ENCODE data around the gene GRID2. TPM values are rescaled to one million over a fixed set of nuclear protein-coding genes. Genes with fewer than 3 reads are reported as not detected.

Gene GRID2
- total and polyA plus RNA-seq, 2 donors (not counting 1 experiment from before 2014, with no cell fraction given), result under 0.01 to 0.02 TPM

DNA sequence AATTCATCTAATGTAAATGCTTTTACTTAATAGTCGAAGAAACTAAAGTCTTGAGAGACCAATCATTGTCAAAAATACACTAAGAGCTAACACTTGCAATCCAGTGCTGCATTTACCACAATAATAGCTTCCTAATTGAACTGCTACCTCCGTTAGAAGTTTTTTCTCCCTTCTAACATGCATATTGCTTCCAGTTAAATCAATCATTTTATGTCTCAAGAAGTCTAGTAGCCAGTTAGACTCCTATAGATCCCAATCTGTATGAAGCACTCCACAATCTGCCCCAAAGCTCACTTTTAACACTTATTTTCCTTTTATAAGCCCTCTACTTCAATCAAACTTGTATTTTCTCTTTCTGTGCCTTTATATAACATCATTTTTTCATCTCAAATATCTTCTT is 41.4 kb upstream of the GRID2 start:
- Histone ChIP-seq H3K4me1 (ENCODE audit: control insufficient read depth, extremely low read depth, insufficient read depth, low read length) (no peaks in the 10 kb centered on the region), H3K9me3 (ENCODE audit: control insufficient read depth, insufficient read depth, low read depth, low read length) (no peaks in the 10 kb centered on the region), H3K27ac (ENCODE audit: insufficient read depth, low read length) (no peak overlapping the region), H3K79me2 (ENCODE audit: control insufficient read depth, insufficient read depth, low read length) (no peaks in the 10 kb centered on the region), H3K36me3 (ENCODE audit: control insufficient read depth, insufficient read depth, low read length) (no peaks in the 10 kb centered on the region), H3K27me3 (ENCODE audit: control insufficient read depth, insufficient read depth, low read length) (no peaks in the 10 kb centered on the region), H3K9ac (ENCODE audit: insufficient read depth, low read length) (no peak overlapping the region), H3K4me3 (replicated peaks in 1 of 4; ENCODE audit: control extremely low read depth in 1 of 4, insufficient read depth in 1 of 4, low read depth in 3 of 4, low read length in 4 of 4) (no peak overlapping the region), H2AFZ (ENCODE audit: low read length) (no peak overlapping the region), H3K4me2 (ENCODE audit: extremely low read depth, insufficient read depth, low read length) (no peak overlapping the region), H4K20me1 (ENCODE audit: control insufficient read depth, extremely low read depth, insufficient read depth, low read length) (no peaks in the 10 kb centered on the region)
- DNase-seq (ENCODE audit: low read depth in 2 of 2), result no peak
- TF ChIP-seq, protein P1, sequence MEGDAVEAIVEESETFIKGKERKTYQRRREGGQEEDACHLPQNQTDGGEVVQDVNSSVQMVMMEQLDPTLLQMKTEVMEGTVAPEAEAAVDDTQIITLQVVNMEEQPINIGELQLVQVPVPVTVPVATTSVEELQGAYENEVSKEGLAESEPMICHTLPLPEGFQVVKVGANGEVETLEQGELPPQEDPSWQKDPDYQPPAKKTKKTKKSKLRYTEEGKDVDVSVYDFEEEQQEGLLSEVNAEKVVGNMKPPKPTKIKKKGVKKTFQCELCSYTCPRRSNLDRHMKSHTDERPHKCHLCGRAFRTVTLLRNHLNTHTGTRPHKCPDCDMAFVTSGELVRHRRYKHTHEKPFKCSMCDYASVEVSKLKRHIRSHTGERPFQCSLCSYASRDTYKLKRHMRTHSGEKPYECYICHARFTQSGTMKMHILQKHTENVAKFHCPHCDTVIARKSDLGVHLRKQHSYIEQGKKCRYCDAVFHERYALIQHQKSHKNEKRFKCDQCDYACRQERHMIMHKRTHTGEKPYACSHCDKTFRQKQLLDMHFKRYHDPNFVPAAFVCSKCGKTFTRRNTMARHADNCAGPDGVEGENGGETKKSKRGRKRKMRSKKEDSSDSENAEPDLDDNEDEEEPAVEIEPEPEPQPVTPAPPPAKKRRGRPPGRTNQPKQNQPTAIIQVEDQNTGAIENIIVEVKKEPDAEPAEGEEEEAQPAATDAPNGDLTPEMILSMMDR (conservative IDR thresholded peaks at IDR 0.05 in 1 of 2, IDR thresholded peaks at IDR 0.05 in 1 of 2; ENCODE audit: low read depth in 1 of 2, low read length in 2 of 2), result no peak
- no peak for TF ChIP-seq EZH2 (IDR thresholded peaks at IDR 0.05; ENCODE audit: low read length, missing control alignments)

DNA sequence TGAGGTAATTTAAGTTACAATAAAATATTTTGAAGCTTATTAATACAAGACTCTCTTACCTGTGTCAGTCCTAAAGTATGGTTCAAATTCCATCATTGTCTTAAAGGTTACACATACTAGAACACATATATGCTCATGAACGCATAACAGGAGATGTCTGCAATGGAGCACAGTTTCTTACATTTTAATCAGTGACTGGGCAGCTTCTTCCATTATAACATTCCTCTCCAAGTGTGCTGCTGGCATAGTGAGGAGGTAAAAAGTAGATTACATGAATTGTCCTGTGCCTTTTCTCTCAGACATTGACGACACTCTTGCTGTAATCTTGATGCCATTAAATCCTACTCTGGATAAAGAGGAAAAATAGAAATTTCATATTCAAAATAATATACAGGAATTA is 40.8 kb upstream of the GRID2 start:
- no peaks in the 10 kb centered on the region for H3K27me3 ChIP-seq (ENCODE audit: control insufficient read depth, insufficient read depth, low read length)
- no peaks in the 10 kb centered on the region for H4K20me1 ChIP-seq (ENCODE audit: control insufficient read depth, extremely low read depth, insufficient read depth, low read length)
- no peak overlapping the region for H3K9ac ChIP-seq (ENCODE audit: insufficient read depth, low read length)
- no peaks in the 10 kb centered on the region for H3K4me1 ChIP-seq (ENCODE audit: control insufficient read depth, extremely low read depth, insufficient read depth, low read length)
- H3K4me3 ChIP-seq (replicated peaks in 1 of 4; ENCODE audit: control extremely low read depth in 1 of 4, insufficient read depth in 1 of 4, low read depth in 3 of 4, low read length in 4 of 4), result no peak overlapping the region
- H3K4me2 ChIP-seq (ENCODE audit: extremely low read depth, insufficient read depth, low read length), result no peak overlapping the region
- no peaks in the 10 kb centered on the region for H3K79me2 ChIP-seq (ENCODE audit: control insufficient read depth, insufficient read depth, low read length)
- no peak for DNase-seq (ENCODE audit: low read depth in 2 of 2)
- no peak overlapping the region for H3K27ac ChIP-seq (ENCODE audit: insufficient read depth, low read length)
- H3K36me3 ChIP-seq (ENCODE audit: control insufficient read depth, insufficient read depth, low read length), result no peaks in the 10 kb centered on the region
- H2AFZ ChIP-seq (ENCODE audit: low read length), result no peak overlapping the region
- no peaks in the 10 kb centered on the region for H3K9me3 ChIP-seq (ENCODE audit: control insufficient read depth, insufficient read depth, low read depth, low read length)
- no peak for TF ChIP-seq EZH2 (IDR thresholded peaks at IDR 0.05; ENCODE audit: low read length, missing control alignments)
- TF ChIP-seq, protein P1 (conservative IDR thresholded peaks at IDR 0.05 in 1 of 2, IDR thresholded peaks at IDR 0.05 in 1 of 2; ENCODE audit: low read depth in 1 of 2, low read length in 2 of 2), result no peak

DNA sequence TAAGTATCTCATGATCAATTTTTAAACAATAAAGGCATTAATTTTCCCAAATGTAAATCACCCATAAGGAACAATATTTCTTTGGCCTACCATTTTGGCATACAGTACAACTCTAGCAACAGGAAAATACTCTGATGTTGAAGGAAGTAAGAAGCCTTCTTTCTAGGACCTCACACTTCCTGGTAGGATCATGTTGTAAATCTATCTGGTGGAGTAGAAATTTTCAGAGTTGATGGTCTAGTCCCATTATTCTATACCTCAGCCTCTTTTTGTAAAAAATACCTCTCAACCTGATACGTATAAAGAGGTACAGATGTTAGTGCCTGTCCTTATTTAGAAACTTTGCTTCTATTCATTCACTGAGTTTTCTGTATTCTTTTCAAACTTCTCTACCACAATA is 40.2 kb upstream of the GRID2 start:
- Histone ChIP-seq H3K4me2 (ENCODE audit: extremely low read depth, insufficient read depth, low read length) (no peak overlapping the region), H3K36me3 (ENCODE audit: control insufficient read depth, insufficient read depth, low read length) (no peaks in the 10 kb centered on the region), H3K4me1 (ENCODE audit: control insufficient read depth, extremely low read depth, insufficient read depth, low read length) (no peaks in the 10 kb centered on the region), H4K20me1 (ENCODE audit: control insufficient read depth, extremely low read depth, insufficient read depth, low read length) (no peaks in the 10 kb centered on the region), H3K27me3 (ENCODE audit: control insufficient read depth, insufficient read depth, low read length) (no peaks in the 10 kb centered on the region), H3K9me3 (ENCODE audit: control insufficient read depth, insufficient read depth, low read depth, low read length) (no peaks in the 10 kb centered on the region), H2AFZ (ENCODE audit: low read length) (no peak overlapping the region), H3K27ac (ENCODE audit: insufficient read depth, low read length) (no peak overlapping the region), H3K4me3 (replicated peaks in 1 of 4; ENCODE audit: control extremely low read depth in 1 of 4, insufficient read depth in 1 of 4, low read depth in 3 of 4, low read length in 4 of 4) (no peak overlapping the region), H3K79me2 (ENCODE audit: control insufficient read depth, insufficient read depth, low read length) (no peaks in the 10 kb centered on the region), H3K9ac (ENCODE audit: insufficient read depth, low read length) (no peak overlapping the region)
- TF ChIP-seq, protein P1 (conservative IDR thresholded peaks at IDR 0.05 in 1 of 2, IDR thresholded peaks at IDR 0.05 in 1 of 2; ENCODE audit: low read depth in 1 of 2, low read length in 2 of 2), result no peak
- no peak for TF ChIP-seq EZH2 (IDR thresholded peaks at IDR 0.05; ENCODE audit: low read length, missing control alignments)
- DNase-seq (ENCODE audit: low read depth in 2 of 2), result no peak

Measured in fibroblast of lung (primary cell).